GM23338 (cell line): ENCODE data around the gene AKAP4. TPM values are rescaled to one million over a fixed set of nuclear protein-coding genes. Genes with fewer than 3 reads are reported as not detected.

ENCODE experiments used
- ATAC-seq: fragments of 200-7000 bp; cut with Tn5 transposase; 3 replicates; pipeline ENCODE4 v1.9.1; 2020
- DNase-seq: peaks from one replicate; pipeline ENCODE4 v3.0.0-alpha.2; 2015; ENCODE audit warnings: low spot score
- H2AFZ ChIP-seq: fragments of 200-600 bp; sonication (generic); 2 replicates; pipeline ENCODE4 v1.8.0; 2016; ENCODE audit warnings: antibody characterized with exemption, mild to moderate bottlenecking, moderate library complexity
- H3F3A ChIP-seq: fragments of 200-600 bp; sonication (generic); replicated peaks from 2 replicates; pipeline ENCODE4 v1.8.0; 2017; ENCODE audit warnings: antibody characterized with exemption, mixed run types, low read depth
- H3K27ac ChIP-seq: fragments of 200-600 bp; sonication (generic); 2 replicates; pipeline ENCODE4 v1.6.1; 2016; ENCODE audit warnings: low read depth
- H3K27me3 ChIP-seq: fragments of 200-600 bp; sonication (generic); 2 replicates; pipeline ENCODE4 v1.8.0; 2016; ENCODE audit warnings: mild to moderate bottlenecking, mixed run types, moderate library complexity; ENCODE audit not compliant: insufficient read depth
- H3K36me3 ChIP-seq: fragments of 200-600 bp; sonication (generic); 2 replicates; pipeline ENCODE4 v1.8.0; 2016; ENCODE audit warnings: mild to moderate bottlenecking; ENCODE audit not compliant: insufficient read depth
- H3K4me1 ChIP-seq: fragments of 200-600 bp; sonication (generic); 2 replicates; pipeline ENCODE4 v1.8.0; 2016; ENCODE audit warnings: mild to moderate bottlenecking, moderate library complexity; ENCODE audit not compliant: insufficient read depth
- H3K4me2 ChIP-seq: fragments of 200-600 bp; sonication (generic); 2 replicates; pipeline ENCODE4 v1.7.1; 2017; ENCODE audit warnings: mixed run types
- H3K4me3 ChIP-seq: fragments of 200-600 bp; sonication (generic); 2 replicates; pipeline ENCODE4 v1.6.1; 2016; ENCODE audit warnings: mixed run types
- H3K79me2 ChIP-seq: fragments of 200-600 bp; sonication (generic); replicated peaks from 2 replicates; pipeline ENCODE4 v1.8.0; 2017; ENCODE audit warnings: mild to moderate bottlenecking; ENCODE audit not compliant: insufficient read depth
- H3K9me2 ChIP-seq: fragments of 200-600 bp; sonication (generic); 2 replicates; pipeline ENCODE4 v1.8.0; 2017; ENCODE audit not compliant: insufficient read depth
- H4K20me1 ChIP-seq: fragments of 200-600 bp; sonication (generic); replicated peaks from 2 replicates; pipeline ENCODE4 v1.8.0; 2017; ENCODE audit warnings: mild to moderate bottlenecking; ENCODE audit not compliant: insufficient read depth
- H3K27ac Mint-ChIP-seq: 2 replicates; pipeline ENCODE4 v1.8.0; 2020; ENCODE audit warnings: inconsistent platforms, mild to moderate bottlenecking, moderate library complexity, mixed read lengths
- H3K27me3 Mint-ChIP-seq: 3 replicates; pipeline ENCODE4 v1.8.0; 2022; ENCODE audit warnings: low read depth, mild to moderate bottlenecking, moderate library complexity, mixed read lengths, inconsistent platforms; ENCODE audit not compliant: insufficient read depth, poor library complexity
- H3K36me3 Mint-ChIP-seq: 3 replicates; pipeline ENCODE4 v1.8.0; 2021; ENCODE audit warnings: low read depth, mild to moderate bottlenecking, inconsistent platforms, moderate library complexity, mixed read lengths
- H3K4me1 Mint-ChIP-seq: 3 replicates; pipeline ENCODE4 v1.8.0; 2020; ENCODE audit warnings: mild to moderate bottlenecking, inconsistent platforms, mixed read lengths
- H3K4me3 Mint-ChIP-seq: 3 replicates; pipeline ENCODE4 v1.8.0; 2021; ENCODE audit warnings: moderate library complexity, mild to moderate bottlenecking, inconsistent platforms, mixed read lengths
- H3K9me3 Mint-ChIP-seq: 3 replicates; pipeline ENCODE4 v1.8.0; 2020; ENCODE audit warnings: moderate library complexity, mild to moderate bottlenecking, inconsistent platforms, mixed read lengths
- CTCF ChIP-seq, 2 experiments: fragments of 200-600 bp in 1 of 2; sonication (generic) in 1 of 2; conservative IDR thresholded peaks; 2 replicates each; pipeline versions ENCODE4 v1.5.1 to v1.6.1; 2016 to 2017; ENCODE audit warnings: antibody characterized with exemption in 2 of 2, low read depth in 2 of 2, mild to moderate bottlenecking in 2 of 2, moderate library complexity in 1 of 2
- ETS1 ChIP-seq: IDR thresholded peaks from 2 replicates; pipeline ENCODE4 v1.6.1; 2016; ENCODE audit warnings: antibody characterized with exemption
- EZH2 ChIP-seq: fragments of 200-600 bp; sonication (generic); IDR thresholded peaks from one replicate; pipeline ENCODE4 v1.8.0; 2017; ENCODE audit warnings: antibody characterized with exemption, mild to moderate bottlenecking, low read depth; ENCODE audit not compliant: unreplicated experiment
- EZH2phosphoT487 ChIP-seq: fragments of 200-600 bp; sonication (generic); IDR thresholded peaks from one replicate; pipeline ENCODE4 v1.8.1; 2018; ENCODE audit warnings: antibody characterized with exemption; ENCODE audit not compliant: unreplicated experiment
- JUNB ChIP-seq: IDR thresholded peaks from one replicate; pipeline ENCODE4 v1.6.1; 2016; ENCODE audit warnings: antibody characterized with exemption; ENCODE audit not compliant: unreplicated experiment
- POLR2AphosphoS5 ChIP-seq: IDR thresholded peaks from 2 replicates; pipeline ENCODE4 v1.6.1; 2016; ENCODE audit warnings: antibody characterized with exemption, low read depth
- STAT1 ChIP-seq: IDR thresholded peaks from one replicate; pipeline ENCODE4 v1.6.1; 2016; ENCODE audit warnings: antibody characterized with exemption; ENCODE audit not compliant: unreplicated experiment
- ZNF114 ChIP-seq: fragments of 250-450 bp; sonication (Bioruptor Pico); IDR thresholded peaks from 2 replicates; pipeline ENCODE4 v1.5.0; 2020; ENCODE audit warnings: mild to moderate bottlenecking, moderate library complexity
- polyA plus RNA-seq: library from polyadenylated mRNA; unstranded; fragments of >200 nt; fragmentation: Nextera tagmentation; extraction: Ambion mirVana; gene quantifications from 2 replicates; pipeline ENCODE4 v1.2.1, GENCODE V29; 2016
- total RNA-seq: library from RNA; depleted of rRNA; stranded (reverse); fragments of >200 nt; shearing (Covaris generic); gene quantifications from 2 replicates; pipeline ENCODE4 v1.2.3, GENCODE V29; 2014
- TF ChIP-seq, protein P1 (sequence below): IDR thresholded peaks from one replicate; pipeline ENCODE4 v1.6.1; 2018; ENCODE audit warnings: antibody characterized with exemption; ENCODE audit not compliant: unreplicated experiment

Gene AKAP4
- total and polyA plus RNA-seq, 2 experiments from 2014 or later, result not detected

- TF ChIP-seq, protein P1, sequence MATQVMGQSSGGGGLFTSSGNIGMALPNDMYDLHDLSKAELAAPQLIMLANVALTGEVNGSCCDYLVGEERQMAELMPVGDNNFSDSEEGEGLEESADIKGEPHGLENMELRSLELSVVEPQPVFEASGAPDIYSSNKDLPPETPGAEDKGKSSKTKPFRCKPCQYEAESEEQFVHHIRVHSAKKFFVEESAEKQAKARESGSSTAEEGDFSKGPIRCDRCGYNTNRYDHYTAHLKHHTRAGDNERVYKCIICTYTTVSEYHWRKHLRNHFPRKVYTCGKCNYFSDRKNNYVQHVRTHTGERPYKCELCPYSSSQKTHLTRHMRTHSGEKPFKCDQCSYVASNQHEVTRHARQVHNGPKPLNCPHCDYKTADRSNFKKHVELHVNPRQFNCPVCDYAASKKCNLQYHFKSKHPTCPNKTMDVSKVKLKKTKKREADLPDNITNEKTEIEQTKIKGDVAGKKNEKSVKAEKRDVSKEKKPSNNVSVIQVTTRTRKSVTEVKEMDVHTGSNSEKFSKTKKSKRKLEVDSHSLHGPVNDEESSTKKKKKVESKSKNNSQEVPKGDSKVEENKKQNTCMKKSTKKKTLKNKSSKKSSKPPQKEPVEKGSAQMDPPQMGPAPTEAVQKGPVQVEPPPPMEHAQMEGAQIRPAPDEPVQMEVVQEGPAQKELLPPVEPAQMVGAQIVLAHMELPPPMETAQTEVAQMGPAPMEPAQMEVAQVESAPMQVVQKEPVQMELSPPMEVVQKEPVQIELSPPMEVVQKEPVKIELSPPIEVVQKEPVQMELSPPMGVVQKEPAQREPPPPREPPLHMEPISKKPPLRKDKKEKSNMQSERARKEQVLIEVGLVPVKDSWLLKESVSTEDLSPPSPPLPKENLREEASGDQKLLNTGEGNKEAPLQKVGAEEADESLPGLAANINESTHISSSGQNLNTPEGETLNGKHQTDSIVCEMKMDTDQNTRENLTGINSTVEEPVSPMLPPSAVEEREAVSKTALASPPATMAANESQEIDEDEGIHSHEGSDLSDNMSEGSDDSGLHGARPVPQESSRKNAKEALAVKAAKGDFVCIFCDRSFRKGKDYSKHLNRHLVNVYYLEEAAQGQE, result no peak
- TF ChIP-seq CTCF (conservative IDR thresholded peaks at IDR 0.05; ENCODE audit: low read depth in 2 of 2) (no peak), ZNF114 (CRISPR knock-in tag) (no peak), ETS1 (no peak), STAT1 (no peak), EZH2phosphoT487 (no peak), JUNB (no peak), EZH2 (no peak), POLR2AphosphoS5 (no peak)
Observed at GRCh38 chrX:50152456-50152855, 48.4 kb downstream of the AKAP4 start (continued).

- Histone ChIP-seq H4K20me1 (no peaks in the 10 kb centered on the region), H3K4me1 (no peaks in the 10 kb centered on the region), H3K36me3 (no peaks in the 10 kb centered on the region), H3K27me3 (no peaks in the 10 kb centered on the region), H3K9me2 (no peaks in the 10 kb centered on the region), H3K27ac (no peak overlapping the region), H3K4me3 (no peak overlapping the region), H3K4me2 (no peak overlapping the region), H3F3A (no peaks in the 10 kb centered on the region), H3K79me2 (no peaks in the 10 kb centered on the region), H2AFZ (no peak overlapping the region)
- Mint-ChIP-seq H3K27me3 (no peaks in the 10 kb centered on the region), H3K27ac (no peak overlapping the region), H3K4me3 (no peak overlapping the region), H3K9me3 (no peaks in the 10 kb centered on the region), H3K36me3 (no peaks in the 10 kb centered on the region), H3K4me1 (peaks cover 3% of the 10 kb centered on the region; the same call in 1 of the 3 replicates)
- no peak for ATAC-seq
- DNase-seq, result no peak
- TF ChIP-seq STAT1 (no peak), ZNF114 (CRISPR knock-in tag) (no peak), EZH2phosphoT487 (no peak)
- TF ChIP-seq, protein P1, result no peak
Observed at GRCh38 chrX:50147972-50148371, 52.8 kb downstream of the AKAP4 start.
